Mucosa of rectum (tissue), 2 donors: ENCODE results near the gene SGPP2.

ENCODE experiments used
- H3K27ac ChIP-seq, 2 donors: one replicate each; pipeline ENCODE4 v1.7.0; 2013; ENCODE audit warnings: inconsistent platforms in 2 of 2, low read depth in 2 of 2, low read length in 2 of 2
- H3K27me3 ChIP-seq, 2 donors: one replicate each; pipeline ENCODE4 v1.7.0; 2013; ENCODE audit warnings: low read length in 2 of 2; ENCODE audit not compliant: control insufficient read depth in 2 of 2, insufficient read depth in 2 of 2
- H3K36me3 ChIP-seq, 2 donors: one replicate each; pipeline ENCODE4 v1.7.0; 2013; ENCODE audit warnings: low read length in 2 of 2; ENCODE audit not compliant: control insufficient read depth in 2 of 2, insufficient read depth in 2 of 2
- H3K4me1 ChIP-seq, 2 donors: one replicate each; pipeline ENCODE4 v1.7.0; 2013; ENCODE audit warnings: low read length in 2 of 2, mild to moderate bottlenecking in 1 of 2; ENCODE audit not compliant: control insufficient read depth in 2 of 2, insufficient read depth in 2 of 2
- H3K4me3 ChIP-seq, 2 donors: one replicate each; pipeline ENCODE4 v1.7.0; 2013; ENCODE audit warnings: low read length in 2 of 2
- H3K9ac ChIP-seq, 2 donors: one replicate each; pipeline ENCODE4 v1.7.0; 2013; ENCODE audit warnings: low read length in 2 of 2, low read depth in 1 of 2, mild to moderate bottlenecking in 1 of 2
- H3K9me3 ChIP-seq, 2 donors: one replicate each; pipeline ENCODE4 v1.7.0; 2013; ENCODE audit warnings: low read length in 2 of 2; ENCODE audit not compliant: control insufficient read depth in 2 of 2
- donor health status: healthy.
- donor health status: Normal muscosa, but diverticular disease.

SGPP2 gene

DNA sequence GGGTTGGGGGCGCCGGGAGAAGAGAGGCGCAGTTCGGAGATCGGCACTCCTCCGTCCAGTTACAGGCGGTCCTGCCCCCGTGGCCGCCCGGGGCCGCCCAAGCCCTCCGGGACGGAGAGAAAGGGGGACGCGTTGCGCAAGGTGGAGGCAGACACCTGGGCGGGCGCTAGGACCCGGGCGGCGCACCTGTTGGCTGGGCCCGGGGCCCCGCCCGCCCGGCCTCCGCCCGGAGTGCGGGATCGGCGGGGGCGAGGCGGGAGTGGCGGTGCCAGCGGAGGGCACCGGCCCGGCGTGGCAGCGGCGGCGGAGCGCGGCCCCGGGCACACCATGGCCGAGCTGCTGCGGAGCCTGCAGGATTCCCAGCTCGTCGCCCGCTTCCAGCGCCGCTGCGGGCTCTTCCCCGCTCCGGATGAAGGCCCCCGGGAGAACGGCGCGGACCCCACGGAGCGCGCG is at the start of gene SGPP2:
SGPP2 (plus strand) TSS at position 268 of the 453 bp plus-strand sequence; CDS start at position 328, 60 bp downstream.
- Histone ChIP-seq H3K27ac (peak within 1 kb of the TSS; percentile 91 to 94), H3K36me3 (no peaks in the 10 kb centered on the region), H3K4me3 (peak within 1 kb of the TSS; percentile 69 to 85), H3K9ac (peak within 1 kb of the TSS; percentile 68 to 95), H3K4me1 (peaks cover 20 to 25% of the 10 kb centered on the region in 2 donors), H3K9me3 (no peaks in the 10 kb centered on the region), H3K27me3 (peaks cover 0 to 2% of the 10 kb centered on the region in 2 donors)

- Histone ChIP-seq H3K36me3 (no peaks in the 10 kb centered on the region), H3K4me1 (no peaks in the 10 kb centered on the region), H3K9me3 (no peaks in the 10 kb centered on the region), H3K4me3 (no peak overlapping the region), H3K27ac (no peak overlapping the region), H3K27me3 (no peaks in the 10 kb centered on the region), H3K9ac (no peak overlapping the region)
These were observed 48.5 kb upstream of the SGPP2 start for GRCh38 chr2:222375798-222376197.

DNA sequence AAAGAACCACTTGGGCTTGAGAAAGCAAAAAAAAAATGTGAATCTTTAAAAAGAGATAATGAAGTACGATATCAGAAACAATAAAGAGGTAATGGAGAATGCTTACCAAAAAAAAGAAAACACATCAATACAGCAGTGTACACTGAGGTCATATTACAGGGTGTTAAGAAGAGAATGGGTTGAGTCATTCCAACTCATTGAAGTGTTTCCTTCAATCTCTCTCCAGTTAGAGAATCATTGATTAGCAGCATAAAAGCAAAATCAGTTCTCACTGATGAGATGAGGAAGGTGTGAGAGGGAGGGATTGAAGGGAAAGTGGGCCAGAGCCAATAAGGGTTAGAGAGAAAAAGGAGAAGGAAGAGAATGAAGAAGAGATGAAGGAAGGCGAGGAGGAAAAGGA is 43.9 kb upstream of the SGPP2 start:
- Histone ChIP-seq H3K4me1 (no peaks in the 10 kb centered on the region), H3K27ac (no peak overlapping the region), H3K36me3 (no peaks in the 10 kb centered on the region), H3K9me3 (no peaks in the 10 kb centered on the region), H3K9ac (no peak overlapping the region), H3K27me3 (no peaks in the 10 kb centered on the region), H3K4me3 (no peak overlapping the region)

GRCh38 chr2:222381566-222381965 is 42.8 kb upstream of the SGPP2 start:
- Histone ChIP-seq H3K27ac (no peak overlapping the region), H3K9ac (no peak overlapping the region), H3K27me3 (no peaks in the 10 kb centered on the region), H3K36me3 (no peaks in the 10 kb centered on the region), H3K4me1 (no peaks in the 10 kb centered on the region), H3K4me3 (no peak overlapping the region), H3K9me3 (no peaks in the 10 kb centered on the region)

GRCh38 chr2:222383255-222383654 is 41.1 kb upstream of the SGPP2 start:
- H3K4me3 ChIP-seq: no peak overlapping the region
- no peaks in the 10 kb centered on the region for H3K4me1 ChIP-seq
- no peak overlapping the region for H3K9ac ChIP-seq
- no peaks in the 10 kb centered on the region for H3K27me3 ChIP-seq
- H3K9me3 ChIP-seq: no peaks in the 10 kb centered on the region
- no peak overlapping the region for H3K27ac ChIP-seq
- H3K36me3 ChIP-seq: no peaks in the 10 kb centered on the region

- Histone ChIP-seq H3K27me3 (peaks cover 0 to 4% of the 10 kb centered on the region in 2 donors), H3K9ac (no peak overlapping the region), H3K27ac (no peak overlapping the region), H3K9me3 (no peaks in the 10 kb centered on the region), H3K36me3 (no peaks in the 10 kb centered on the region), H3K4me1 (no peaks in the 10 kb centered on the region), H3K4me3 (no peak overlapping the region)
These were observed 32.5 kb upstream of the SGPP2 start for GRCh38 chr2:222391743-222392285.

GRCh38 chr2:222393733-222394267 is 30.5 kb upstream of the SGPP2 start:
- Histone ChIP-seq H3K9ac (no peak overlapping the region), H3K9me3 (no peaks in the 10 kb centered on the region), H3K36me3 (no peaks in the 10 kb centered on the region), H3K4me3 (no peak overlapping the region), H3K4me1 (no peaks in the 10 kb centered on the region), H3K27me3 (peaks cover 0 to 4% of the 10 kb centered on the region in 2 donors), H3K27ac (no peak overlapping the region)

- Histone ChIP-seq H3K27me3 (no peaks in the 10 kb centered on the region), H3K27ac (no peak overlapping the region), H3K9ac (no peak overlapping the region), H3K9me3 (no peaks in the 10 kb centered on the region), H3K4me1 (no peaks in the 10 kb centered on the region), H3K4me3 (no peak overlapping the region), H3K36me3 (no peaks in the 10 kb centered on the region)
These were observed 25.9 kb upstream of the SGPP2 start for GRCh38 chr2:222398446-222398885.

- H3K9ac ChIP-seq: no peak overlapping the region
- no peak overlapping the region for H3K27ac ChIP-seq
- H3K4me1 ChIP-seq: no peaks in the 10 kb centered on the region
- H3K27me3 ChIP-seq: no peaks in the 10 kb centered on the region
- H3K4me3 ChIP-seq: no peak overlapping the region
- H3K36me3 ChIP-seq: no peaks in the 10 kb centered on the region
- H3K9me3 ChIP-seq: no peaks in the 10 kb centered on the region
These were observed 25.1 kb upstream of the SGPP2 start for GRCh38 chr2:222399038-222399783.

- no peak overlapping the region for H3K4me3 ChIP-seq
- H3K27me3 ChIP-seq: no peaks in the 10 kb centered on the region
- no peaks in the 10 kb centered on the region for H3K36me3 ChIP-seq
- H3K4me1 ChIP-seq: no peaks in the 10 kb centered on the region
- H3K9ac ChIP-seq: no peak overlapping the region
- no peaks in the 10 kb centered on the region for H3K9me3 ChIP-seq
- no peak overlapping the region for H3K27ac ChIP-seq
These were observed 20.0 kb upstream of the SGPP2 start for GRCh38 chr2:222404151-222404905.
